Erythroblast (primary cell): Measurements from ENCODE around the gene CAPN11.

ENCODE experiments used
- GATA1 ChIP-seq: IDR thresholded peaks from 2 replicates; pipeline ENCODE4 v1.6.1; 2011; ENCODE audit warnings: low read depth, mild to moderate bottlenecking, control low read depth, low read length, moderate library complexity
- POLR2A ChIP-seq: IDR thresholded peaks from 2 replicates; pipeline ENCODE4 v1.6.1; 2011; ENCODE audit warnings: mild to moderate bottlenecking, low read length

GRCh38 chr6:44188819-44189218 lies 30.2 kb downstream of the CAPN11 start:
- TF ChIP-seq POLR2A: no peak
- TF ChIP-seq GATA1: no peak
